ENCODE results near the gene RCAN3.

GRCh38 chr1:24484199-24484598 is 18.4 kb upstream of the RCAN3 start:
- TF ChIP-seq, protein P1, sequence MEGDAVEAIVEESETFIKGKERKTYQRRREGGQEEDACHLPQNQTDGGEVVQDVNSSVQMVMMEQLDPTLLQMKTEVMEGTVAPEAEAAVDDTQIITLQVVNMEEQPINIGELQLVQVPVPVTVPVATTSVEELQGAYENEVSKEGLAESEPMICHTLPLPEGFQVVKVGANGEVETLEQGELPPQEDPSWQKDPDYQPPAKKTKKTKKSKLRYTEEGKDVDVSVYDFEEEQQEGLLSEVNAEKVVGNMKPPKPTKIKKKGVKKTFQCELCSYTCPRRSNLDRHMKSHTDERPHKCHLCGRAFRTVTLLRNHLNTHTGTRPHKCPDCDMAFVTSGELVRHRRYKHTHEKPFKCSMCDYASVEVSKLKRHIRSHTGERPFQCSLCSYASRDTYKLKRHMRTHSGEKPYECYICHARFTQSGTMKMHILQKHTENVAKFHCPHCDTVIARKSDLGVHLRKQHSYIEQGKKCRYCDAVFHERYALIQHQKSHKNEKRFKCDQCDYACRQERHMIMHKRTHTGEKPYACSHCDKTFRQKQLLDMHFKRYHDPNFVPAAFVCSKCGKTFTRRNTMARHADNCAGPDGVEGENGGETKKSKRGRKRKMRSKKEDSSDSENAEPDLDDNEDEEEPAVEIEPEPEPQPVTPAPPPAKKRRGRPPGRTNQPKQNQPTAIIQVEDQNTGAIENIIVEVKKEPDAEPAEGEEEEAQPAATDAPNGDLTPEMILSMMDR (IDR thresholded peaks at IDR 0.05) = no peak
- no peak for TF ChIP-seq ZFX (IDR thresholded peaks at IDR 0.05; ENCODE audit: borderline replicate concordance)

Data from 22Rv1 (cell line).